Right lobe of liver (tissue), 4 donors: ENCODE results near the gene CWC27.

Source experiments
- POLR2A ChIP-seq: fragments of 450-650 bp; IDR thresholded peaks from one replicate; pipeline ENCODE4 v1.6.1; 2017; ENCODE audit warnings: antibody characterized with exemption, mild to moderate bottlenecking
- TF ChIP-seq, protein P1 (sequence below), 4 donors: fragments of 200-600 bp in 3 of 4; fragments of 450-650 bp in 1 of 4; IDR thresholded peaks; one replicate each; pipeline versions ENCODE4 v1.5.1 to v1.8.0; 2016 to 2022; ENCODE audit warnings: antibody characterized with exemption in 4 of 4, mild to moderate bottlenecking in 2 of 4
- donor health status: DM: no; HTN: no; CAD: no.
- donor health status: DM: no; HTN: no; CAD: no.
- donor health status: DM: no; HTN: yes; CAD: no.

GRCh38 chr5:65021527-65022226, 252.9 kb downstream of the CWC27 start:
- TF ChIP-seq, protein P1, sequence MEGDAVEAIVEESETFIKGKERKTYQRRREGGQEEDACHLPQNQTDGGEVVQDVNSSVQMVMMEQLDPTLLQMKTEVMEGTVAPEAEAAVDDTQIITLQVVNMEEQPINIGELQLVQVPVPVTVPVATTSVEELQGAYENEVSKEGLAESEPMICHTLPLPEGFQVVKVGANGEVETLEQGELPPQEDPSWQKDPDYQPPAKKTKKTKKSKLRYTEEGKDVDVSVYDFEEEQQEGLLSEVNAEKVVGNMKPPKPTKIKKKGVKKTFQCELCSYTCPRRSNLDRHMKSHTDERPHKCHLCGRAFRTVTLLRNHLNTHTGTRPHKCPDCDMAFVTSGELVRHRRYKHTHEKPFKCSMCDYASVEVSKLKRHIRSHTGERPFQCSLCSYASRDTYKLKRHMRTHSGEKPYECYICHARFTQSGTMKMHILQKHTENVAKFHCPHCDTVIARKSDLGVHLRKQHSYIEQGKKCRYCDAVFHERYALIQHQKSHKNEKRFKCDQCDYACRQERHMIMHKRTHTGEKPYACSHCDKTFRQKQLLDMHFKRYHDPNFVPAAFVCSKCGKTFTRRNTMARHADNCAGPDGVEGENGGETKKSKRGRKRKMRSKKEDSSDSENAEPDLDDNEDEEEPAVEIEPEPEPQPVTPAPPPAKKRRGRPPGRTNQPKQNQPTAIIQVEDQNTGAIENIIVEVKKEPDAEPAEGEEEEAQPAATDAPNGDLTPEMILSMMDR (IDR thresholded peaks at IDR 0.05) = no peak
- TF ChIP-seq POLR2A = no peak
